ENCODE results near the gene MACROH2A1.

MACROH2A1 gene

GRCh38 chr5:135319928-135320606 is 79.0 kb downstream of the MACROH2A1 start:
- no peak overlapping the region for H3K27ac ChIP-seq
- TF ChIP-seq CTCF (conservative IDR thresholded peaks at IDR 0.05) (no peak), ZFX (IDR thresholded peaks at IDR 0.05) (no peak)

GRCh38 chr5:135319458-135319857 is 79.6 kb downstream of the MACROH2A1 start:
- no peak for TF ChIP-seq ZFX (IDR thresholded peaks at IDR 0.05)
- no peak overlapping the region for H3K27ac ChIP-seq

- no peak overlapping the region for H3K27ac ChIP-seq
- TF ChIP-seq CTCF (conservative IDR thresholded peaks at IDR 0.05) = no peak
- TF ChIP-seq ZFX (IDR thresholded peaks at IDR 0.05) = no peak
These were observed 80.1 kb downstream of the MACROH2A1 start for GRCh38 chr5:135318924-135319323.

- TF ChIP-seq ZFX (IDR thresholded peaks at IDR 0.05) (no peak), CTCF (conservative IDR thresholded peaks at IDR 0.05) (no peak)
- H3K27ac ChIP-seq = no peak overlapping the region
These were observed 81.0 kb downstream of the MACROH2A1 start for GRCh38 chr5:135318037-135318436.

- no peak for TF ChIP-seq ZFX (IDR thresholded peaks at IDR 0.05)
- no peak for TF ChIP-seq CTCF (conservative IDR thresholded peaks at IDR 0.05)
- H3K27ac ChIP-seq = no peak overlapping the region
These were observed 81.7 kb downstream of the MACROH2A1 start for GRCh38 chr5:135317286-135317685.

- no peak for TF ChIP-seq ZFX (IDR thresholded peaks at IDR 0.05)
- H3K27ac ChIP-seq = no peak overlapping the region
These were observed 83.6 kb downstream of the MACROH2A1 start for GRCh38 chr5:135315386-135315785.

- TF ChIP-seq ZFX (IDR thresholded peaks at IDR 0.05) (no peak), CTCF (conservative IDR thresholded peaks at IDR 0.05) (no peak)
- no peak overlapping the region for H3K27ac ChIP-seq
These were observed 85.1 kb downstream of the MACROH2A1 start for GRCh38 chr5:135313946-135314345.

- H3K27ac ChIP-seq = no peak overlapping the region
- TF ChIP-seq CTCF (conservative IDR thresholded peaks at IDR 0.05) (no peak), ZFX (IDR thresholded peaks at IDR 0.05) (no peak)
These were observed 85.6 kb downstream of the MACROH2A1 start for GRCh38 chr5:135313405-135313804.
